Measurements from ENCODE around the gene EFNA5. TPM values are rescaled to one million over a fixed set of nuclear protein-coding genes. Genes with fewer than 3 reads are reported as not detected.

EFNA5 gene
- total and polyA plus RNA-seq, 7 donors = 0.32 to 5.4 (median 2.1) TPM

- peaks cover 0 to 34% (median 7%) of the 10 kb centered on the region in 3 donors for H3K27me3 ChIP-seq (ENCODE audit: insufficient read depth in 3 of 3, low read length in 2 of 3)
- ATAC-seq (peak; percentile 47 to 68 (median 67)), DNase-seq (peak; percentile 68 to 72)
- no peaks in the 10 kb centered on the region for H3K36me3 ChIP-seq (ENCODE audit: insufficient read depth in 1 of 2, low read depth in 1 of 2)
- peaks cover 11% of the 10 kb centered on the region for H3K4me1 ChIP-seq
- intact Hi-C loops (cut with DNase I) = loop anchor here in 1 of 2 donors (5.0 to 10.0 kb wide), 3 partner anchors 98 to 1408 kb away; no protein-coding TSS in a partner anchor
- H3K27ac ChIP-seq = no peak overlapping the region
- no peaks in the 10 kb centered on the region for H3K9me3 ChIP-seq
- no peak for TF ChIP-seq CTCF (IDR thresholded peaks at IDR 0.05)
- peak overlapping the region; percentile 71 for H3K4me3 ChIP-seq
- WGBS, 3 donors = 0 to 1% (median 1%) methylated on average over 46 to 66 of the region's 66 CpGs
These were observed 1.7 kb upstream of the EFNA5 start for GRCh38 chr5:107672211-107673038.

- H3K27me3 ChIP-seq (ENCODE audit: insufficient read depth in 3 of 3, low read length in 2 of 3) = peaks cover 0 to 38% (median 7%) of the 10 kb centered on the region in 3 donors
These were observed 1.0 kb upstream of the EFNA5 start for GRCh38 chr5:107671742-107672210.

GRCh38 chr5:107670087-107670931 lies 428 bp downstream of the EFNA5 start:
- 1% methylated on average over 55 to 77 of the region's 77 CpGs for WGBS, 3 donors
- Histone ChIP-seq H3K27ac (no peak overlapping the region), H3K4me1 (peaks cover 11% of the 10 kb centered on the region), H3K9me3 (no peaks in the 10 kb centered on the region), H3K4me3 (peak overlapping the region; percentile 71), H3K36me3 (ENCODE audit: insufficient read depth in 1 of 2, low read depth in 1 of 2) (no peaks in the 10 kb centered on the region), H3K27me3 (ENCODE audit: insufficient read depth in 3 of 3, low read length in 2 of 3) (peaks cover 0 to 38% (median 7%) of the 10 kb centered on the region in 3 donors)
- ATAC-seq (peak in 1 of 4 donors; percentile 15), DNase-seq (peak; percentile 31 to 57)
- intact Hi-C loops (cut with DNase I) = loop anchor here in 1 of 2 donors (5.0 to 10.0 kb wide), 3 partner anchors 96 to 1406 kb away; no protein-coding TSS in a partner anchor
- no peak for TF ChIP-seq CTCF (IDR thresholded peaks at IDR 0.05)

More at GRCh38 chr5:107671742-107672210, 1.0 kb upstream of the EFNA5 start:
- peak in 1 of 2 donors; percentile 26 for DNase-seq
- Histone ChIP-seq H3K9me3 (no peaks in the 10 kb centered on the region), H3K4me3 (peak overlapping the region; percentile 71), H3K4me1 (peaks cover 11% of the 10 kb centered on the region), H3K27ac (no peak overlapping the region), H3K36me3 (ENCODE audit: insufficient read depth in 1 of 2, low read depth in 1 of 2) (no peaks in the 10 kb centered on the region)
- intact Hi-C loops (cut with DNase I) = loop anchor here in 1 of 2 donors (5.0 to 10.0 kb wide), 3 partner anchors 97 to 1407 kb away; no protein-coding TSS in a partner anchor
- TF ChIP-seq CTCF (IDR thresholded peaks at IDR 0.05) = no peak
- no peak for ATAC-seq
- 0 to 1% (median 0%) methylated on average over 20 of the region's 20 CpGs for WGBS, 3 donors

- intact Hi-C loops (cut with DNase I) = loop anchor here in 1 of 2 donors (5.0 to 10.0 kb wide), 3 partner anchors 95 to 1405 kb away; no protein-coding TSS in a partner anchor
- H3K4me1 ChIP-seq = peaks cover 11% of the 10 kb centered on the region
- 18 to 22% (median 21%) methylated on average over 60 of the region's 60 CpGs for whole genome bisulfite sequencing, 3 donors
- no peaks in the 10 kb centered on the region for H3K36me3 ChIP-seq (ENCODE audit: insufficient read depth in 1 of 2, low read depth in 1 of 2)
- no peak overlapping the region for H3K27ac ChIP-seq
- peak overlapping the region; percentile 71 for H3K4me3 ChIP-seq
- no peak for ATAC-seq
- TF ChIP-seq CTCF (IDR thresholded peaks at IDR 0.05) = no peak
- peaks cover 0 to 38% (median 7%) of the 10 kb centered on the region in 3 donors for H3K27me3 ChIP-seq (ENCODE audit: insufficient read depth in 3 of 3, low read length in 2 of 3)
- H3K9me3 ChIP-seq = no peaks in the 10 kb centered on the region
- peak; percentile 35 to 51 for DNase-seq
These were observed 1.4 kb downstream of the EFNA5 start for GRCh38 chr5:107669096-107670031.

Data from psoas muscle (tissue), 8 donors.